HepG2 (cell line): ENCODE data around the gene CADPS. TPM values are rescaled to one million over a fixed set of nuclear protein-coding genes. Genes with fewer than 3 reads are reported as not detected.

Experiments used
- ATAC-seq: fragments of 200-7000 bp; cut with Tn5 transposase; 3 replicates; pipeline ENCODE4 v1.9.1; 2020; ENCODE audit warnings: mild to moderate bottlenecking, moderate library complexity
- BruUV-seq: library from RNA; stranded (reverse); fragments of 400-500 nt; replicated peaks from 2 replicates; lab custom pipeline; 2021; lab: Mats Ljungman, UMichigan
- CTCF ChIA-PET: fragments of 300-600 bp; formaldehyde crosslinking; extraction: SDS; loops from one replicate; lab custom pipeline; 2021; ENCODE audit warnings: low total read pairs, inconsistent platforms, low intra/inter-chr PET ratio; lab: Yijun Ruan, JAX
- POLR2A ChIA-PET: fragments of 350-600 bp; sonication (Branson Sonifier 250); formaldehyde crosslinking; loops from one replicate; lab custom pipeline; 2020; ENCODE audit warnings: antibody characterized with exemption, inconsistent platforms; lab: Yijun Ruan, JAX
- DNase-seq: peaks from one replicate; pipeline ENCODE4 v3.0.0-alpha.2; 2015; ENCODE audit warnings: low spot score
- FAIRE-seq: peaks from 3 replicates; lab custom pipeline; 2011; peaks lifted over from hg19 to GRCh38; lab: Jason Lieb, UNC
- H2AFZ ChIP-seq: one replicate; pipeline ENCODE4 v1.6.1; 2011; ENCODE audit warnings: low read length, inconsistent platforms
- H3K27ac ChIP-seq: fragments of 300-600 bp; 3 replicates; pipeline ENCODE4 v1.8.0; 2011; ENCODE audit warnings: mixed run types, mild to moderate bottlenecking, mixed read lengths, low read length, inconsistent platforms; ENCODE audit not compliant: insufficient read depth; ENCODE audit errors: extremely low read length
- H3K27me3 ChIP-seq, 2 experiments: fragments of 200-600 bp in 1 of 2; 2 replicates in 1 of 2; 3 replicates in 1 of 2; pipeline versions ENCODE4 v1.6.0 to v1.8.0; 2011; ENCODE audit warnings: low read length in 2 of 2, mild to moderate bottlenecking in 2 of 2, moderate library complexity in 2 of 2, inconsistent platforms in 1 of 2; ENCODE audit not compliant: insufficient read depth in 2 of 2, control insufficient read depth in 1 of 2
- H3K36me3 ChIP-seq, 2 experiments: fragments of 200-600 bp in 1 of 2; replicated peaks in 1 of 2; 2 replicates in 1 of 2; 3 replicates in 1 of 2; pipeline versions ENCODE4 v1.5.1 to v1.8.0; 2011; ENCODE audit warnings: low read length in 2 of 2, inconsistent platforms in 1 of 2; ENCODE audit not compliant: insufficient read depth in 2 of 2, control insufficient read depth in 1 of 2
- H3K4me1 ChIP-seq: 2 replicates; pipeline ENCODE4 v1.5.1; 2012; ENCODE audit warnings: low read length, inconsistent platforms; ENCODE audit not compliant: insufficient read depth
- H3K4me2 ChIP-seq: 2 replicates; pipeline ENCODE4 v1.6.0; 2011; ENCODE audit warnings: low read depth, low read length, inconsistent platforms
- H3K4me3 ChIP-seq, 3 experiments: fragments of 200-600 bp in 1 of 3; sonication (generic), shearing (Covaris generic) in 1 of 3; replicated peaks in 1 of 3; 2 replicates each; pipeline ENCODE4 v1.5.1; 2011 to 2016; ENCODE audit warnings: low read length in 3 of 3, inconsistent platforms in 2 of 3, low read depth in 2 of 3, mild to moderate bottlenecking in 2 of 3, control low read depth in 1 of 3, mixed read lengths in 1 of 3; ENCODE audit not compliant: insufficient read depth in 1 of 3
- H3K79me2 ChIP-seq: one replicate; pipeline ENCODE4 v1.6.1; 2011; ENCODE audit warnings: low read length, inconsistent platforms; ENCODE audit not compliant: insufficient read depth
- H3K9ac ChIP-seq: 2 replicates; pipeline ENCODE4 v1.6.0; 2011; ENCODE audit warnings: mild to moderate bottlenecking, low read depth, low read length, inconsistent platforms; ENCODE audit not compliant: insufficient read depth
- H3K9me3 ChIP-seq: 2 replicates; pipeline ENCODE4 v1.5.1; 2012; ENCODE audit warnings: mild to moderate bottlenecking, low read length
- H4K20me1 ChIP-seq: 2 replicates; pipeline ENCODE4 v1.6.0; 2011; ENCODE audit warnings: inconsistent platforms, mild to moderate bottlenecking, low read length, moderate library complexity; ENCODE audit not compliant: insufficient read depth
- HNF4G ChIP-seq, 2 experiments: sonication (generic) in 1 of 2; formaldehyde crosslinking in 1 of 2; IDR thresholded peaks; 2 replicates each; pipeline versions ENCODE4 v1.4.0 to v1.6.1; 2011 to 2020; ENCODE audit warnings: borderline replicate concordance in 2 of 2, low read depth in 2 of 2, mild to moderate bottlenecking in 2 of 2, low read length in 1 of 2, missing genetic modification reagents in 1 of 2, moderate library complexity in 1 of 2
- KDM5B ChIP-seq: sonication (generic); formaldehyde crosslinking; IDR thresholded peaks from 2 replicates; pipeline ENCODE4 v1.4.0; 2020; ENCODE audit warnings: missing genetic modification reagents, mild to moderate bottlenecking, borderline replicate concordance
- PHF8 ChIP-seq: sonication (generic); formaldehyde crosslinking; IDR thresholded peaks from 2 replicates; pipeline ENCODE4 v1.5.0; 2020; ENCODE audit warnings: missing genetic modification reagents
- POLR2G ChIP-seq: fragments of 200-400 bp; formaldehyde crosslinking; IDR thresholded peaks from 2 replicates; pipeline ENCODE4 v1.6.1; 2018; ENCODE audit warnings: mild to moderate bottlenecking, low read depth, low read length, moderate library complexity
- SMC3 ChIP-seq: IDR thresholded peaks from 2 replicates; pipeline ENCODE4 v1.6.1; 2011; ENCODE audit warnings: low read length, improper control_type of control experiment
- ZNF33A ChIP-seq: sonication (generic); formaldehyde crosslinking; IDR thresholded peaks from 2 replicates; pipeline ENCODE4 v1.5.1; 2020; ENCODE audit warnings: missing genetic modification reagents, mild to moderate bottlenecking, moderate library complexity, borderline replicate concordance
- ZNF558 ChIP-seq: sonication (generic); formaldehyde crosslinking; IDR thresholded peaks from 2 replicates; pipeline ENCODE4 v1.9.0; 2022; ENCODE audit warnings: mild to moderate bottlenecking, missing genetic modification reagents, borderline replicate concordance
- WGBS: methylation state at CpG from one replicate; pipeline ENCODE4 v1.1.6; 2017; ENCODE audit warnings: low lambda C conversion rate; 5-methylcytosine and 5-hydroxymethylcytosine counted together
- in situ Hi-C: cut with HindIII; loops from 2 replicates; pipeline ENCODE4 v1.10.0; 2017; ENCODE audit warnings: low pct_unique_long_range_greater_than_20kb; ENCODE audit not compliant: extremely low pct_ligation_motif_present
- intact Hi-C: fragments of 100-400 bp; cut with micrococcal nuclease; formaldehyde crosslinking; loops from one replicate; pipeline ENCODE4 v1.10.0; 2022; ENCODE audit not compliant: unreplicated experiment
- polyA plus RNA-seq, 8 experiments: library from polyadenylated mRNA; depleted of rRNA in 3 of 8; stranded (reverse) in 7 of 8; unstranded in 1 of 8; fragments of >200 nt; fragmentation: Illumina TruSeq in 4 of 8; extraction: Trizol in 4 of 8; gene quantifications; 2 replicates each; pipeline versions ENCODE4 v1.2.1 to v1.2.3, GENCODE V29; 2011 to 2016; ENCODE audit warnings: low read depth in 4 of 8, missing spikeins in 1 of 8, mixed read lengths in 1 of 8; ENCODE audit not compliant: insufficient read depth in 1 of 8
- total RNA-seq, 5 experiments: library from RNA; depleted of rRNA; stranded (reverse); fragments of >200 nt; fragmentation: Illumina TruSeq; extraction: Trizol; gene quantifications; 2 replicates each; pipeline ENCODE4 v1.2.3, GENCODE V29; 2016; ENCODE audit warnings: low read depth in 1 of 5
- TF ChIP-seq, protein P1 (sequence below): sonication (generic); formaldehyde crosslinking; conservative IDR thresholded peaks from 2 replicates; pipeline ENCODE4 v1.8.0; 2022; ENCODE audit warnings: mild to moderate bottlenecking, moderate library complexity, missing genetic modification reagents
- TF ChIP-seq, protein P2 (sequence below): sonication (generic); formaldehyde crosslinking; IDR thresholded peaks from 2 replicates; pipeline ENCODE4 v1.5.0; 2020; ENCODE audit warnings: missing genetic modification reagents
- TF ChIP-seq, protein P3 (sequence below): sonication (generic); formaldehyde crosslinking; IDR thresholded peaks from 2 replicates; pipeline ENCODE4 v1.5.1; 2020; ENCODE audit warnings: missing genetic modification reagents, mild to moderate bottlenecking, borderline replicate concordance
- TF ChIP-seq, protein P4 (sequence below): sonication (generic); formaldehyde crosslinking; IDR thresholded peaks from 2 replicates; pipeline ENCODE4 v1.4.0; 2020; ENCODE audit warnings: missing genetic modification reagents

The CADPS gene
- total and polyA plus RNA-seq, 2 of the 13 experiments (the other 11 are each of a cell fraction or from before 2014, with no cell fraction given) = not detected

DNA sequence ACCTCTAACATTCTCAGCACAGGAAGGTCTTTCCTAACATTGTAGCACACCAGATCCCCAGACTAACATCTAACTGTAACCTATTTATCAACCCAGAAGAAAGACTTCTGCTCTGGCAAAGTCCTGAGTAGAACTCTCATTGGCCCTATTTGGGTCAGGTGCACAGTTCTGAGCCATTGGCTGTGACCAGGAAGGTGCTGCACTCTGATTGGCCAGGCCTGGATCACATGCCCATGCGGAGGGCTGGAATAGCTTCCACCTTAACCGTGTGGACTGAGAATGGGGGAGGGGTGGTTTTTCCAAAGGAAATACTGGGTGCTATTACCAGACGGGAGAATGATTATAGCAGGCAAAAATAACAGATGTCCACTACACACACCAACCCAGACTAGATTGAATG is 513.4 kb downstream of the CADPS start (continued):
- no peak for TF ChIP-seq HNF4G (IDR thresholded peaks at IDR 0.05; ENCODE audit: borderline replicate concordance, low read depth, low read length)
- TF ChIP-seq HNF4G (CRISPR knock-in tag; IDR thresholded peaks at IDR 0.05; ENCODE audit: borderline replicate concordance, low read depth) = no peak
- TF ChIP-seq, protein P1, sequence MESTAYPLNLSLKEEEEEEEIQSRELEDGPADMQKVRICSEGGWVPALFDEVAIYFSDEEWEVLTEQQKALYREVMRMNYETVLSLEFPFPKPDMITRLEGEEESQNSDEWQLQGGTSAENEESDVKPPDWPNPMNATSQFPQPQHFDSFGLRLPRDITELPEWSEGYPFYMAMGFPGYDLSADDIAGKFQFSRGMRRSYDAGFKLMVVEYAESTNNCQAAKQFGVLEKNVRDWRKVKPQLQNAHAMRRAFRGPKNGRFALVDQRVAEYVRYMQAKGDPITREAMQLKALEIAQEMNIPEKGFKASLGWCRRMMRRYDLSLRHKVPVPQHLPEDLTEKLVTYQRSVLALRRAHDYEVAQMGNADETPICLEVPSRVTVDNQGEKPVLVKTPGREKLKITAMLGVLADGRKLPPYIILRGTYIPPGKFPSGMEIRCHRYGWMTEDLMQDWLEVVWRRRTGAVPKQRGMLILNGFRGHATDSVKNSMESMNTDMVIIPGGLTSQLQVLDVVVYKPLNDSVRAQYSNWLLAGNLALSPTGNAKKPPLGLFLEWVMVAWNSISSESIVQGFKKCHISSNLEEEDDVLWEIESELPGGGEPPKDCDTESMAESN (CRISPR knock-in tag) = no peak
- TF ChIP-seq, all 625 proteins: peak for 0

DNA sequence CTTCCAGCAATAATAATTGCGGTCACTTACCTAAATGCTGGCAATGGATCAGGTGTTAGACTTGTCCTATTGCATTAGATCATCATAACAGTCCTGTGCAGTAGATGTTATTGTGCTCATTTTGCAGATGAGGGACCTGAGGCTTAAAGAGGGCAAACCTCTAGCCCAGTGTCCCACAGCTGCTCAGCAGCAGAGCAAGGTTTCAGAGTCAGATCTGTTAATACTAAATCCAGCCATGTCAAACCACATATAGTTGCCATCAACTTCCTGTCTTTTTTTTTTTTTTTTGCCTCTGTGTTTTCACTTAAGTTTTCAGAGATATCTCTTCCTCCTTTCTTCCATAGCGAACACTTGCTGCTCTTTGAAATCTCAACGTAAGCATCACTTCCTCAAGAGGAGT is 514.0 kb downstream of the CADPS start:
- H2AFZ ChIP-seq = no peak overlapping the region
- H3K27me3 ChIP-seq = peaks cover 0 to 14% of the 10 kb centered on the region in 2 experiments; a peak in 2 of 5 replicates
- ChIA-PET POLR2A (no interaction called here), CTCF (no interaction called here)
- H3K9me3 ChIP-seq = no peaks in the 10 kb centered on the region
- BruUV-seq = no TSS peak
- DNase-seq (no peak), ATAC-seq (no peak), FAIRE-seq (no peak)
- WGBS = 23% methylated on average over 3 of the region's 3 CpGs
- H3K4me3 ChIP-seq = no peak overlapping the region
- no peaks in the 10 kb centered on the region for H3K36me3 ChIP-seq
- no peak overlapping the region for H3K27ac ChIP-seq
- intact Hi-C loops (no loop called here), in situ Hi-C loops (no loop called here)
- H3K9ac ChIP-seq = no peak overlapping the region
- no peaks in the 10 kb centered on the region for H4K20me1 ChIP-seq
- H3K79me2 ChIP-seq = no peaks in the 10 kb centered on the region
- no peaks in the 10 kb centered on the region for H3K4me1 ChIP-seq
- no peak overlapping the region for H3K4me2 ChIP-seq
- TF ChIP-seq, protein P2, sequence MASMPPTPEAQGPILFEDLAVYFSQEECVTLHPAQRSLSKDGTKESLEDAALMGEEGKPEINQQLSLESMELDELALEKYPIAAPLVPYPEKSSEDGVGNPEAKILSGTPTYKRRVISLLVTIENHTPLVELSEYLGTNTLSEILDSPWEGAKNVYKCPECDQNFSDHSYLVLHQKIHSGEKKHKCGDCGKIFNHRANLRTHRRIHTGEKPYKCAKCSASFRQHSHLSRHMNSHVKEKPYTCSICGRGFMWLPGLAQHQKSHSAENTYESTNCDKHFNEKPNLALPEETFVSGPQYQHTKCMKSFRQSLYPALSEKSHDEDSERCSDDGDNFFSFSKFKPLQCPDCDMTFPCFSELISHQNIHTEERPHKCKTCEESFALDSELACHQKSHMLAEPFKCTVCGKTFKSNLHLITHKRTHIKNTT (CRISPR knock-in tag) = no peak
- TF ChIP-seq POLR2G (no peak), SMC3 (no peak), ZNF33A (CRISPR knock-in tag) (no peak), ZNF558 (CRISPR knock-in tag) (no peak), PHF8 (CRISPR knock-in tag) (no peak), KDM5B (no peak)
- TF ChIP-seq, protein P3, sequence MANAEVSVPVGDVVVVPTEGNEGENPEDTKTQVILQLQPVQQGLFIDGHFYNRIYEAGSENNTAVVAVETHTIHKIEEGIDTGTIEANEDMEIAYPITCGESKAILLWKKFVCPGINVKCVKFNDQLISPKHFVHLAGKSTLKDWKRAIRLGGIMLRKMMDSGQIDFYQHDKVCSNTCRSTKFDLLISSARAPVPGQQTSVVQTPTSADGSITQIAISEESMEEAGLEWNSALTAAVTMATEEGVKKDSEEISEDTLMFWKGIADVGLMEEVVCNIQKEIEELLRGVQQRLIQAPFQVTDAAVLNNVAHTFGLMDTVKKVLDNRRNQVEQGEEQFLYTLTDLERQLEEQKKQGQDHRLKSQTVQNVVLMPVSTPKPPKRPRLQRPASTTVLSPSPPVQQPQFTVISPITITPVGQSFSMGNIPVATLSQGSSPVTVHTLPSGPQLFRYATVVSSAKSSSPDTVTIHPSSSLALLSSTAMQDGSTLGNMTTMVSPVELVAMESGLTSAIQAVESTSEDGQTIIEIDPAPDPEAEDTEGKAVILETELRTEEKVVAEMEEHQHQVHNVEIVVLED (CRISPR knock-in tag) = no peak
- TF ChIP-seq, protein P4, sequence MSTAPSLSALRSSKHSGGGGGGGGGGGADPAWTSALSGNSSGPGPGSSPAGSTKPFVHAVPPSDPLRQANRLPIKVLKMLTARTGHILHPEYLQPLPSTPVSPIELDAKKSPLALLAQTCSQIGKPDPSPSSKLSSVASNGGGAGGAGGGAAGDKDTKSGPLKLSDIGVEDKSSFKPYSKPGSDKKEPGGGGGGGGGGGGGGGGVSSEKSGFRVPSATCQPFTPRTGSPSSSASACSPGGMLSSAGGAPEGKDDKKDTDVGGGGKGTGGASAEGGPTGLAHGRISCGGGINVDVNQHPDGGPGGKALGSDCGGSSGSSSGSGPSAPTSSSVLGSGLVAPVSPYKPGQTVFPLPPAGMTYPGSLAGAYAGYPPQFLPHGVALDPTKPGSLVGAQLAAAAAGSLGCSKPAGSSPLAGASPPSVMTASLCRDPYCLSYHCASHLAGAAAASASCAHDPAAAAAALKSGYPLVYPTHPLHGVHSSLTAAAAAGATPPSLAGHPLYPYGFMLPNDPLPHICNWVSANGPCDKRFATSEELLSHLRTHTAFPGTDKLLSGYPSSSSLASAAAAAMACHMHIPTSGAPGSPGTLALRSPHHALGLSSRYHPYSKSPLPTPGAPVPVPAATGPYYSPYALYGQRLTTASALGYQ (CRISPR knock-in tag) = no peak
